Fibroblast of skin of right biceps (primary cell): ENCODE data around the gene EXPH5.

ENCODE experiments used
- DNase-seq: peaks from one replicate; pipeline ENCODE4 v3.0.0-alpha.2; 2013

Gene EXPH5

GRCh38 chr11:108508653-108509593, 84.6 kb downstream of the EXPH5 start:
- no peak for DNase-seq

- no peak for DNase-seq
Observed at GRCh38 chr11:108501396-108501795, 92.2 kb downstream of the EXPH5 start.

- DNase-seq: no peak
Observed at GRCh38 chr11:108500721-108501120, 92.8 kb downstream of the EXPH5 start.

- DNase-seq: no peak
Observed at GRCh38 chr11:108500169-108500568, 93.4 kb downstream of the EXPH5 start.

GRCh38 chr11:108498816-108499408, 94.7 kb downstream of the EXPH5 start:
- DNase-seq: no peak

GRCh38 chr11:108498046-108498815, 95.3 kb downstream of the EXPH5 start, which contains the start of gene POGLUT3:
Gene POGLUT3 (minus strand): TSS chr11:108498384. CDS start chr11:108498366, 18 bp downstream.
- DNase-seq: peak; percentile 73

GRCh38 chr11:108497317-108498045, 96.1 kb downstream of the EXPH5 start:
- peak; percentile 99 for DNase-seq

- peak; percentile 26 for DNase-seq
Observed at GRCh38 chr11:108496643-108497256, 96.8 kb downstream of the EXPH5 start.

GRCh38 chr11:108495326-108495725, 98.2 kb downstream of the EXPH5 start:
- DNase-seq: no peak

GRCh38 chr11:108494182-108494581, 99.4 kb downstream of the EXPH5 start:
- DNase-seq: no peak

GRCh38 chr11:108491936-108492335, 101.6 kb downstream of the EXPH5 start:
- DNase-seq: no peak

GRCh38 chr11:108486828-108487227, 106.7 kb downstream of the EXPH5 start:
- DNase-seq: no peak

GRCh38 chr11:108486331-108486730, 107.2 kb downstream of the EXPH5 start:
- DNase-seq: no peak

GRCh38 chr11:108483163-108483562, 110.4 kb downstream of the EXPH5 start:
- no peak for DNase-seq

GRCh38 chr11:108474664-108475463, 118.7 kb downstream of the EXPH5 start:
- no peak for DNase-seq

- no peak for DNase-seq
Observed at GRCh38 chr11:108472681-108473080, 120.9 kb downstream of the EXPH5 start.

- no peak for DNase-seq
Observed at GRCh38 chr11:108468478-108468864, 125.1 kb downstream of the EXPH5 start.

- peak; percentile 98 for DNase-seq
Observed at GRCh38 chr11:108467091-108467823, 126.3 kb downstream of the EXPH5 start, which contains the start of gene C11orf65. Gene C11orf65 (minus strand): TSS chr11:108467529. CDS start chr11:108461559, 5,970 bp downstream.

- DNase-seq: no peak
Observed at GRCh38 chr11:108466405-108466804, 127.2 kb downstream of the EXPH5 start.
